H1 (cell line): ENCODE results near the gene ABCA9. TPM values are rescaled to one million over a fixed set of nuclear protein-coding genes. Genes with fewer than 3 reads are reported as not detected.

Source experiments
- polyA plus RNA-seq, 7 experiments: library from polyadenylated mRNA; depleted of rRNA in 3 of 7; stranded (reverse) in 5 of 7; unstranded in 2 of 7; fragments of >200 nt in 5 of 7; fragments of 200-250 nt in 2 of 7; gene quantifications; 1 replicate in 5 of 7; 2 replicates in 1 of 7; 4 replicates in 1 of 7; pipeline versions ENCODE4 v1.2.1 to v1.2.3, GENCODE V29; 2011 to 2013; ENCODE audit warnings: missing spikeins in 2 of 7, mixed read lengths in 2 of 7
- total RNA-seq: library from RNA; stranded (reverse); fragmentation: NEBNext Ultra II Directional; extraction: Animal tissue kit (Norgen Biotek cat#: 25700); gene quantifications from 2 replicates; pipeline ENCODE4 v1.2.1, GENCODE V29; 2021
- TF ChIP-seq, protein P1 (sequence below): fragments of 300-600 bp; sonication (generic); IDR thresholded peaks from 2 replicates; pipeline ENCODE4 v1.7.1; 2012; ENCODE audit warnings: low read length, moderate library complexity, mild to moderate bottlenecking, inconsistent platforms; ENCODE audit not compliant: insufficient replicate concordance

Gene ABCA9
- total and polyA plus RNA-seq, 2 of the 8 experiments (the other 6 are each of a cell fraction or from before 2014, with no cell fraction given), result not detected

DNA sequence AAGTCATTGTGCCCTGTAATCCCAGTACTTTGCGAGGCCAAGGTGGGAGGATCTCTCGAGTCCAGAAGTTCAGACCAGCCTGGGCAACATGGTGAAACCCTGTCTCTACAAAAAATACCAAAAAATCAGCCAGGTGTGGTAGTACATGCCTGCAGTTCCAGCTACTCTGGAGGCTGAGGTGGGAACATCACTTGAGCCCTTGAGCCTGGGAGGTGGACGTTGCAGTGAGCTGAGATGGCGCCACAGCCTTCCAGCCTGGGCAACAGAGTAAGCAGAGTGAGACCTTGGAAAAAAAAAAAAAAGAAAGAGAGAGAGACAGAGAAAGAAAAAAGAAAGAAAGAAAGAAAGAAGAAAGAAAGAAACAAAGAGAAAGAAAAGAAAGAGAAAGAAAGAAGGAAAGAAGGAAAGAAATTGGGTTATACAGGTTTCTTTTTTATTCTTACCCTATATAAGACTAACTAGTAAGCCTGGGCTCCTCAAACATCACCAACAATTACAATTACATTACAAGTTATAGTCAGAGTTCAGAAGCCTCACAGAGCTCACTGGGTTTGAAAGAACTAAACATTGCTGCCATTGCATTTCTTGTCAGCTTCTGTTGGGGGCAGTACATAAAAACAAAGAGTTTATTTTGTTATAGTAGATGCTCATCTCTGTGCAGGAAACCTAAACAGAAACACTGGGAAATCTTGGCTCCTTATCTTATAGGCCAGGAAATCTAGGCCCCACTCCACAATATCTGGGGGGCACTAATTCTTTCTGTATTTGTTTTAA lies 6.7 kb upstream of the ABCA9 start (continued):
- TF ChIP-seq, protein P1, sequence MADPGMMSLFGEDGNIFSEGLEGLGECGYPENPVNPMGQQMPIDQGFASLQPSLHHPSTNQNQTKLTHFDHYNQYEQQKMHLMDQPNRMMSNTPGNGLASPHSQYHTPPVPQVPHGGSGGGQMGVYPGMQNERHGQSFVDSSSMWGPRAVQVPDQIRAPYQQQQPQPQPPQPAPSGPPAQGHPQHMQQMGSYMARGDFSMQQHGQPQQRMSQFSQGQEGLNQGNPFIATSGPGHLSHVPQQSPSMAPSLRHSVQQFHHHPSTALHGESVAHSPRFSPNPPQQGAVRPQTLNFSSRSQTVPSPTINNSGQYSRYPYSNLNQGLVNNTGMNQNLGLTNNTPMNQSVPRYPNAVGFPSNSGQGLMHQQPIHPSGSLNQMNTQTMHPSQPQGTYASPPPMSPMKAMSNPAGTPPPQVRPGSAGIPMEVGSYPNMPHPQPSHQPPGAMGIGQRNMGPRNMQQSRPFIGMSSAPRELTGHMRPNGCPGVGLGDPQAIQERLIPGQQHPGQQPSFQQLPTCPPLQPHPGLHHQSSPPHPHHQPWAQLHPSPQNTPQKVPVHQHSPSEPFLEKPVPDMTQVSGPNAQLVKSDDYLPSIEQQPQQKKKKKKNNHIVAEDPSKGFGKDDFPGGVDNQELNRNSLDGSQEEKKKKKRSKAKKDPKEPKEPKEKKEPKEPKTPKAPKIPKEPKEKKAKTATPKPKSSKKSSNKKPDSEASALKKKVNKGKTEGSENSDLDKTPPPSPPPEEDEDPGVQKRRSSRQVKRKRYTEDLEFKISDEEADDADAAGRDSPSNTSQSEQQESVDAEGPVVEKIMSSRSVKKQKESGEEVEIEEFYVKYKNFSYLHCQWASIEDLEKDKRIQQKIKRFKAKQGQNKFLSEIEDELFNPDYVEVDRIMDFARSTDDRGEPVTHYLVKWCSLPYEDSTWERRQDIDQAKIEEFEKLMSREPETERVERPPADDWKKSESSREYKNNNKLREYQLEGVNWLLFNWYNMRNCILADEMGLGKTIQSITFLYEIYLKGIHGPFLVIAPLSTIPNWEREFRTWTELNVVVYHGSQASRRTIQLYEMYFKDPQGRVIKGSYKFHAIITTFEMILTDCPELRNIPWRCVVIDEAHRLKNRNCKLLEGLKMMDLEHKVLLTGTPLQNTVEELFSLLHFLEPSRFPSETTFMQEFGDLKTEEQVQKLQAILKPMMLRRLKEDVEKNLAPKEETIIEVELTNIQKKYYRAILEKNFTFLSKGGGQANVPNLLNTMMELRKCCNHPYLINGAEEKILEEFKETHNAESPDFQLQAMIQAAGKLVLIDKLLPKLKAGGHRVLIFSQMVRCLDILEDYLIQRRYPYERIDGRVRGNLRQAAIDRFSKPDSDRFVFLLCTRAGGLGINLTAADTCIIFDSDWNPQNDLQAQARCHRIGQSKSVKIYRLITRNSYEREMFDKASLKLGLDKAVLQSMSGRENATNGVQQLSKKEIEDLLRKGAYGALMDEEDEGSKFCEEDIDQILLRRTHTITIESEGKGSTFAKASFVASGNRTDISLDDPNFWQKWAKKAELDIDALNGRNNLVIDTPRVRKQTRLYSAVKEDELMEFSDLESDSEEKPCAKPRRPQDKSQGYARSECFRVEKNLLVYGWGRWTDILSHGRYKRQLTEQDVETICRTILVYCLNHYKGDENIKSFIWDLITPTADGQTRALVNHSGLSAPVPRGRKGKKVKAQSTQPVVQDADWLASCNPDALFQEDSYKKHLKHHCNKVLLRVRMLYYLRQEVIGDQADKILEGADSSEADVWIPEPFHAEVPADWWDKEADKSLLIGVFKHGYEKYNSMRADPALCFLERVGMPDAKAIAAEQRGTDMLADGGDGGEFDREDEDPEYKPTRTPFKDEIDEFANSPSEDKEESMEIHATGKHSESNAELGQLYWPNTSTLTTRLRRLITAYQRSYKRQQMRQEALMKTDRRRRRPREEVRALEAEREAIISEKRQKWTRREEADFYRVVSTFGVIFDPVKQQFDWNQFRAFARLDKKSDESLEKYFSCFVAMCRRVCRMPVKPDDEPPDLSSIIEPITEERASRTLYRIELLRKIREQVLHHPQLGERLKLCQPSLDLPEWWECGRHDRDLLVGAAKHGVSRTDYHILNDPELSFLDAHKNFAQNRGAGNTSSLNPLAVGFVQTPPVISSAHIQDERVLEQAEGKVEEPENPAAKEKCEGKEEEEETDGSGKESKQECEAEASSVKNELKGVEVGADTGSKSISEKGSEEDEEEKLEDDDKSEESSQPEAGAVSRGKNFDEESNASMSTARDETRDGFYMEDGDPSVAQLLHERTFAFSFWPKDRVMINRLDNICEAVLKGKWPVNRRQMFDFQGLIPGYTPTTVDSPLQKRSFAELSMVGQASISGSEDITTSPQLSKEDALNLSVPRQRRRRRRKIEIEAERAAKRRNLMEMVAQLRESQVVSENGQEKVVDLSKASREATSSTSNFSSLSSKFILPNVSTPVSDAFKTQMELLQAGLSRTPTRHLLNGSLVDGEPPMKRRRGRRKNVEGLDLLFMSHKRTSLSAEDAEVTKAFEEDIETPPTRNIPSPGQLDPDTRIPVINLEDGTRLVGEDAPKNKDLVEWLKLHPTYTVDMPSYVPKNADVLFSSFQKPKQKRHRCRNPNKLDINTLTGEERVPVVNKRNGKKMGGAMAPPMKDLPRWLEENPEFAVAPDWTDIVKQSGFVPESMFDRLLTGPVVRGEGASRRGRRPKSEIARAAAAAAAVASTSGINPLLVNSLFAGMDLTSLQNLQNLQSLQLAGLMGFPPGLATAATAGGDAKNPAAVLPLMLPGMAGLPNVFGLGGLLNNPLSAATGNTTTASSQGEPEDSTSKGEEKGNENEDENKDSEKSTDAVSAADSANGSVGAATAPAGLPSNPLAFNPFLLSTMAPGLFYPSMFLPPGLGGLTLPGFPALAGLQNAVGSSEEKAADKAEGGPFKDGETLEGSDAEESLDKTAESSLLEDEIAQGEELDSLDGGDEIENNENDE, result no peak
